Ovary (tissue), 9 donors: ENCODE results near the gene PGM3. TPM values are rescaled to one million over a fixed set of nuclear protein-coding genes. Genes with fewer than 3 reads are reported as not detected.

Experiments
- DNase-seq, 5 donors: peaks; one replicate each; pipeline ENCODE4 v3.0.0-alpha.2; 2019 to 2020
- H3K27ac ChIP-seq, 2 donors: fragments of 200-600 bp; one replicate each; pipeline versions ENCODE4 v1.5.1 to v1.8.0; 2019 to 2022
- H3K27me3 ChIP-seq: fragments of 200-600 bp; one replicate; pipeline ENCODE4 v1.8.0; 2022
- H3K36me3 ChIP-seq: fragments of 200-600 bp; sonication (generic); one replicate; pipeline ENCODE4 v1.5.1; 2019
- H3K4me1 ChIP-seq: one replicate; pipeline ENCODE4 v1.8.1; 2013; ENCODE audit warnings: mild to moderate bottlenecking, moderate library complexity; ENCODE audit not compliant: insufficient read depth
- H3K4me3 ChIP-seq: fragments of 200-600 bp; sonication (generic); one replicate; pipeline ENCODE4 v1.5.1; 2017
- H3K9me3 ChIP-seq, 2 donors: fragments of 200-600 bp in 1 of 2; sonication (generic) in 1 of 2; one replicate each; pipeline versions ENCODE4 v1.5.1 to v1.8.1; 2013 to 2019; ENCODE audit warnings: mild to moderate bottlenecking in 1 of 2, moderate library complexity in 1 of 2
- CTCF ChIP-seq, 3 donors: fragments of 450-650 bp in 2 of 3; fragments of 200-600 bp in 1 of 3; IDR thresholded peaks; one replicate each; pipeline versions ENCODE4 v1.5.1 to v1.8.0; 2016 to 2022; ENCODE audit warnings: antibody characterized with exemption in 3 of 3, mild to moderate bottlenecking in 1 of 3
- EP300 ChIP-seq: sonication (generic); formaldehyde crosslinking; IDR thresholded peaks from one replicate; pipeline ENCODE4 v1.6.1; 2017; ENCODE audit warnings: antibody characterized with exemption
- POLR2A ChIP-seq: fragments of 450-650 bp; IDR thresholded peaks from one replicate; pipeline ENCODE4 v1.6.1; 2017; ENCODE audit warnings: antibody characterized with exemption, mild to moderate bottlenecking, moderate library complexity
- WGBS, 3 donors: extraction: QIAGEN DNeasy Blood & Tissue Kit in 1 of 3; methylation state at CpG; one replicate each; pipeline versions ENCODE4 v1.1.5 to v1.1.7; 2013 to 2017; 5-methylcytosine and 5-hydroxymethylcytosine counted together
- intact Hi-C, 4 donors: fragments of 100-400 bp; cut with DNase I; formaldehyde crosslinking; loops; one replicate each; pipeline versions ENCODE4 v1.11.0 to v1.15.1; 2022 to 2023
- polyA plus RNA-seq, 2 donors: library from polyadenylated mRNA; stranded (reverse); fragments of 200-250 nt in 1 of 2; fragments of 350-450 nt in 1 of 2; fragmentation: Illumina TruSeq in 1 of 2; extraction: RNeasy Lipid Tissue Mini Kit (QIAGEN cat#74804) in 1 of 2; gene quantifications; one replicate each; pipeline ENCODE4 v1.2.3, GENCODE V29; 2013 to 2014
- total RNA-seq, 7 donors: library from RNA; depleted of rRNA in 2 of 7; stranded (reverse); fragments of >200 nt in 2 of 7; fragmentation: NEBNext Ultra II Directional in 3 of 7; extraction: Animal tissue kit (Norgen Biotek cat#: 25700) in 3 of 7; gene quantifications; one replicate each; pipeline versions ENCODE4 v1.1.0 to v1.2.4, GENCODE V29; 2016 to 2023
- donor health status: DM: no; HTN: no; CAD: no; lungs with moderate emphysema.
- donor health status: DM: no; HTN: no; CAD: no.
- donor health status: Bipolar disorder and iron deficiency.
- donor health status: DM: yes; HTN: yes; CAD: no.
- donor health status: DM: no; HTN: no; CAD: no.
- donor health status: DM: yes; HTN: yes; CAD: no.

Gene PGM3
- total and polyA plus RNA-seq, 9 donors, result 12.1 to 48.5 (median 33.8) TPM

GRCh38 chr6:83221276-83221675 is 28.2 kb upstream of the PGM3 start:
- Histone ChIP-seq H3K27ac (no peak overlapping the region), H3K4me3 (no peak overlapping the region), H3K36me3 (no peaks in the 10 kb centered on the region), H3K4me1 (peaks cover 1% of the 10 kb centered on the region), H3K9me3 (no peaks in the 10 kb centered on the region), H3K27me3 (no peaks in the 10 kb centered on the region)
- DNase-seq, result no peak
- TF ChIP-seq EP300 (no peak), CTCF (IDR thresholded peaks at IDR 0.05) (no peak), POLR2A (no peak)
- 78 to 89% (median 81%) methylated on average over 1 of the region's 1 CpG for WGBS, 3 donors
- intact Hi-C loops, result loop anchor here in 3 of 4 donors (5.0 kb wide), 2 partner anchors 291 to 296 kb away; partner anchors contain the start of gene PRSS35 (in 1 of the 3)

- H3K36me3 ChIP-seq, result no peaks in the 10 kb centered on the region
Measured at GRCh38 chr6:83220121-83220520, 27.1 kb upstream of the PGM3 start.

GRCh38 chr6:83218646-83219045 is 25.6 kb upstream of the PGM3 start:
- H3K9me3 ChIP-seq, result no peaks in the 10 kb centered on the region
- H3K27ac ChIP-seq, result no peak overlapping the region
- no peak for TF ChIP-seq EP300
- no peak for TF ChIP-seq CTCF (IDR thresholded peaks at IDR 0.05)
- no peak for TF ChIP-seq POLR2A
- 7 to 16% (median 7%) methylated on average over 3 of the region's 3 CpGs for WGBS, 3 donors
- intact Hi-C loops, result loop anchor here in 3 of 4 donors (5.0 to 10.0 kb wide), 3 partner anchors 151 to 294 kb away; partner anchors contain the start of genes DOP1A (in 3 of the 3), UBE3D (in 3 of the 3) and PRSS35 (in 1 of the 3)
- H3K4me1 ChIP-seq, result peaks cover 1% of the 10 kb centered on the region
- no peaks in the 10 kb centered on the region for H3K27me3 ChIP-seq
- no peak overlapping the region for H3K4me3 ChIP-seq
- H3K36me3 ChIP-seq, result no peaks in the 10 kb centered on the region
- DNase-seq, result no peak

More at GRCh38 chr6:83220121-83220520, 27.1 kb upstream of the PGM3 start:
- no peaks in the 10 kb centered on the region for H3K27me3 ChIP-seq
- DNase-seq, result no peak
- H3K27ac ChIP-seq, result no peak overlapping the region
- no peaks in the 10 kb centered on the region for H3K9me3 ChIP-seq
- H3K4me1 ChIP-seq, result peaks cover 1% of the 10 kb centered on the region
- intact Hi-C loops, result loop anchor here in 3 of 4 donors (5.0 kb wide), 2 partner anchors 292 to 297 kb away; partner anchors contain the start of gene PRSS35 (in 1 of the 3)
- TF ChIP-seq EP300, result no peak
- no peak for TF ChIP-seq POLR2A
- TF ChIP-seq CTCF (IDR thresholded peaks at IDR 0.05), result no peak
- H3K4me3 ChIP-seq, result no peak overlapping the region

GRCh38 chr6:83216806-83217205 is 23.7 kb upstream of the PGM3 start:
- intact Hi-C loops, result loop anchor here in 3 of 4 donors (5.0 to 10.0 kb wide), 3 partner anchors 150 to 295 kb away; partner anchors contain the start of genes DOP1A (in 3 of the 3), UBE3D (in 3 of the 3) and PRSS35 (in 1 of the 3)
- no peaks in the 10 kb centered on the region for H3K27me3 ChIP-seq
- no peak overlapping the region for H3K27ac ChIP-seq
- no peak overlapping the region for H3K4me3 ChIP-seq
- H3K9me3 ChIP-seq, result no peaks in the 10 kb centered on the region
- peaks cover 1% of the 10 kb centered on the region for H3K4me1 ChIP-seq
- H3K36me3 ChIP-seq, result no peaks in the 10 kb centered on the region
- no peak for DNase-seq
- no peak for TF ChIP-seq CTCF (IDR thresholded peaks at IDR 0.05)
- no peak for TF ChIP-seq POLR2A
- TF ChIP-seq EP300, result no peak
